Retinal pigment epithelial cell (primary cell): ENCODE measurements around the gene TAS2R41.
"Not testable (repeated sequence)": the region's sequence is repeated elsewhere in the genome, so short reads cannot be mapped to it uniquely, and the experiment has no call there.

Experiments used
- DNase-seq: peaks from one replicate; pipeline ENCODE4 v3.0.0-alpha.2; 2010; ENCODE audit warnings: low read depth
- H3K4me3 ChIP-seq: 2 replicates; pipeline ENCODE4 v1.5.1; 2011; ENCODE audit warnings: mild to moderate bottlenecking, low read length, control low read depth, moderate library complexity
- TF ChIP-seq, protein P1 (sequence below): conservative IDR thresholded peaks from 2 replicates; pipeline ENCODE4 v1.5.1; 2011; ENCODE audit warnings: low read depth, low read length, control low read depth, inconsistent platforms

TAS2R41 gene

DNA sequence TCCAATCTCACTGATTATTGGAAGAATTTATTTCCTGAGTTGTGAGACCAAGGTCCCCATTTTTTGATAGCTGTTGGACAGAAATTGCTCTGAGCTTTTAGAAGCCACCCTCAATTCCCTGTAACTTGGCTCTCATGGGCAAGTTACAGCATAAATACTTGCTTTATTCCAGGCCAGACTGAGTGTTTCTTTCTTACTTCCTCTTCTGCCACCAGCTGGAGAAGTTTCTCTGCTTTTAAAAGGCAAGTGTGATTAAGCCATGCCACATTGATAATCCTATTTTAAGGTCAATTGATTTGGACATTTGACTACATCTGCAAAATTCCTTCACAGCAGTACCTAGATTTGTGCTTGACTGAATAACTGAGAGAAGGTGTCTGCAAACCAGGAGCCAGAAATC lies 14.1 kb upstream of the TAS2R41 start:
- H3K4me3 ChIP-seq, result no peak overlapping the region
- no peak for DNase-seq
- TF ChIP-seq, protein P1, sequence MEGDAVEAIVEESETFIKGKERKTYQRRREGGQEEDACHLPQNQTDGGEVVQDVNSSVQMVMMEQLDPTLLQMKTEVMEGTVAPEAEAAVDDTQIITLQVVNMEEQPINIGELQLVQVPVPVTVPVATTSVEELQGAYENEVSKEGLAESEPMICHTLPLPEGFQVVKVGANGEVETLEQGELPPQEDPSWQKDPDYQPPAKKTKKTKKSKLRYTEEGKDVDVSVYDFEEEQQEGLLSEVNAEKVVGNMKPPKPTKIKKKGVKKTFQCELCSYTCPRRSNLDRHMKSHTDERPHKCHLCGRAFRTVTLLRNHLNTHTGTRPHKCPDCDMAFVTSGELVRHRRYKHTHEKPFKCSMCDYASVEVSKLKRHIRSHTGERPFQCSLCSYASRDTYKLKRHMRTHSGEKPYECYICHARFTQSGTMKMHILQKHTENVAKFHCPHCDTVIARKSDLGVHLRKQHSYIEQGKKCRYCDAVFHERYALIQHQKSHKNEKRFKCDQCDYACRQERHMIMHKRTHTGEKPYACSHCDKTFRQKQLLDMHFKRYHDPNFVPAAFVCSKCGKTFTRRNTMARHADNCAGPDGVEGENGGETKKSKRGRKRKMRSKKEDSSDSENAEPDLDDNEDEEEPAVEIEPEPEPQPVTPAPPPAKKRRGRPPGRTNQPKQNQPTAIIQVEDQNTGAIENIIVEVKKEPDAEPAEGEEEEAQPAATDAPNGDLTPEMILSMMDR, result no peak

DNA sequence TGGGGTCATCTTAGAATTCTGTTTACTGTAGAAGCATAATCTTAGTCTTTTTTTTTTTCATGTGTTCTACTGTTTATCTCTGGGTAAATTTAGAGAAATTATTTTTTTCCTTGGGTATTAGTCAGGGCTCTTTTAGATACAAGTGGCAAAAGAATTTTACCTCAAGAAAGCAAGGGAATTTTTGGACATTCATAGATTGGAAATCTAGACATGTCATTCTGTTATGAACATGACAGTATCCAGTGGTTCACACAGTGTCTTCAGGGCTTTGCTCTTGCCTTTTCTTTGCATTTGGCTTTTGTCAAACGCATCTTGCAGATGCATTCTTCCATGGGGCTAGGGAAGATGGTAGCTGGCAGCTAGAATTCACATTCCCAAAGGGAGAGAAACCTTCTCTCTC lies 13.7 kb upstream of the TAS2R41 start:
- TF ChIP-seq, protein P1, result no peak
- no peak overlapping the region for H3K4me3 ChIP-seq

DNA sequence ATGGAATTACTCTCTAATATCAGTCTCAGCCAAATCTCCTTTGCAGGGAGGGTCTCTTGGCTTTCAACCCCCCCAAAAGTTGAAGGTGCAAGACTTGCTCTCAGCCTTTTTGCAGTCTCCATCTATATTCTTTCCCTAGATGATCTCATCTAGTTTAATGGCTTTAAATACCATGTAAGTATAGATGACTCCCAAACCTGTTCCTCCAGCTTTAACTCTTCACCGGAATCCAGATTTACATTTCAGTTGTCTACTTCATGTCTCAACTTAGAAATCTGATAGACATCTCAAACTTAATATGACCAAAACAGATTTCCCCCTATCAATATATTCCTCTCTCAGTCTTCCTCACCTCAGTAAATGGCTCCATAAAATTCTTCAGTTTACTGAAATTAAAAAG lies 9.9 kb upstream of the TAS2R41 start:
- H3K4me3 ChIP-seq, result no peak overlapping the region
- TF ChIP-seq, protein P1, result no peak
- DNase-seq, result no peak

More for the DNA sequence above, 13.7 kb upstream of the TAS2R41 start:
- no peak for DNase-seq

DNA sequence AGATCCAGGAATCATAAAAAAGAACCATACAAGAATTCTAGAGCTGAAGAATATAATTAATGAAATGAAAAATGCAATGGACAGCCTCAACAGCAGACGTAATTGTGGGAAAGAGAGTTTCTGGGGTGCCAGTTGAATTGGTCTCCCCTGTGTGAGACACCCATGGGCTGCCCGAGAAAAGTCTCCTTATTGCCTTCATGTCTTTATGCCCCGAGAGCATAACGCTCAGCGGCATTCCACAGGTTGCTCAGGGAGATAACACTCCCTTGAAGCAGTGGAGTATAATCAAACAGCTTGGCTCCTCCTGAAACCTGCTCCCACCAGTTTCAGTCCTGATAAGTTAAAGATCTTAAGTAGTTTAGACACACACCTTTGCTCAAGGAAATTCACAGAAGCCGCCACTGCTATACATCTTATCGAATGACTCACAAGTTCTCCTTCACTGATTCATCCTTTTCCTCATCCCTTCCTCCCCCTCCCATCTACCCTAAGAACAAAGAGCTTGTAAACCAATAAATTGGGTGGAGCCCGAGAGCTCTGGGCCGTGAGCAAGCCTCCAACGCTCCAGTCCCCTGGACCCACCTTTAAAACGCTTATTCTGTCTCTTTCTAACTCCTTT lies 5.5 kb upstream of the TAS2R41 start:
- not testable (repeated sequence) for DNase-seq, H3K4me3 ChIP-seq

DNA sequence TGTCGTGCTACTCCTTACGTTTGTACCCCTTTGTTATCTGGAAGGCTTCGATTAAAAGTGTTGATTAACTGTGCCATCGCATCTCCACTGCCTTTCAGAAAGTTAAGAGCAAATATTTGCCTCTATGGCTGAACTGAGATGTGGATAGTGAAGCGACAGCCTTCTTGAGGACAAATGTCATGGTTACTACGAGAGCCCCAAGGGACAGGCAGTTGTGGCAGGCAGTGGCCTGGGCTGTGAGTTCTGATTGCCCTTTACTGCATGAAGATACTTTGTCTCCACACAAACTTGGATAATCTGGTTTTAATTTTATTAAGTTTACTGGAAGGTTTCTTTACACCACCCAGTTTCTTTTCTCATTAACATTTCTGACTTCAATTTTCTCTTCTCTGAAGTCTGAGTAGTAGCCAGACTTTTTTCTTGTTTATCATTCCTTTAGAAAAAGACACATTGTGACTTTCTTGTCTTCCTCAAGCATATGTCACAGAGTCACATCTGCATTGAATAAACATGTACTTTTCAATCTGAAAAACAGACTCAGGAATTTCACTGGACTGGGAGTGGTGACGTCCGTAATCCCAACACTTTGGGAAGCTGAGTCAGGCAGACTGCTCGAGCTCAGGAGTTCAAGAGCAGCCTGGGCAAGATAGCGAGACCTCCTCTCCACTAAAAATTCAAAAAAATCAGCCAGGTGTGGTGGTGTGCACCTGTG lies 1.5 kb downstream of the TAS2R41 start:
- DNase-seq, result no peak
- TF ChIP-seq, protein P1, result no peak
- no peak overlapping the region for H3K4me3 ChIP-seq

DNA sequence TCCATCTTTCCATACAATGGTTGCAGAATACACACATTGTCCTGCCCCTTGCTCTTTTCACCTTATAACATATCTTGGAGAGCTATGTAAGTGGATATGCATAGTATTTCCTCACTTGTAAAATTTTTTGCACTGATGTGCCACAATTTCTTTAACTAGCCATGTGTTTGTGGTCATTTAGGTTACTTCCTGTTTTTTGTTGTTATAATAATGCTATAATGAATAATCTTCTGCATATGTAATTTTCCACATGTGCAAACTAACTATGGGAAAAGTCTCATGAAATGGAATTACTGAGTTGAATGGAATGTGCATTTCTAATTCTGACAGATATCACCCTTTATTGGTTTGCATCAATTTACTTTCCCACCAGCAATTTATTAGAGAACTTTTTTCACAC lies 2.8 kb downstream of the TAS2R41 start:
- H3K4me3 ChIP-seq, result no peak overlapping the region
- TF ChIP-seq, protein P1, result no peak
- no peak for DNase-seq

DNA sequence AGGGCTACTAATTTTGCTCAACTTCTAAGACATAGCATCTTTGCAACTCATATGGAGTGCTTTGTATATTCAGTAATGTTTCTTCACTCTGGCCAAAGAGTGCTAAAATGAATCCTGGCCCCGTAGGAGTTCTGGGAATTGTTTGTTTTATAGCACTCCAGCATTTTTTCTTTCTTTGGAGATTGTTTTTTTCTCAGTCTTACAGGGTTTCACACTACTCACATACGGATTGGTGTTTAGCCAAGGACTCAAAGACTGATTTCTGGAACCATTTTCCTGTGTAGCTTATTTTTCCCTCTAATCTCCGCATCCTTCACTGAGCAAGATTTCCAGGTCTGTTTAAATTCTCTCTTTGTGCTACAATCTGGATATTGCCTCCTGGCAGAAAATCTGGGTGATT lies 6.4 kb downstream of the TAS2R41 start:
- TF ChIP-seq, protein P1, result no peak
- no peak overlapping the region for H3K4me3 ChIP-seq
- no peak for DNase-seq
